Stimulated activated CD4-positive, alpha-beta T cell treated with anti-CD3 and anti-CD28 coated beads, Interleukin-1b, Interleukin-23, amount 100 ng/mL, for 1 hour (primary cell): ENCODE measurements around the gene MRAP.

Experiments
- DNase-seq, 2 donors: peaks; one replicate each; pipeline ENCODE4 v3.0.0-alpha.2; 2020; ENCODE audit warnings: low read depth in 2 of 2

Gene MRAP

DNA sequence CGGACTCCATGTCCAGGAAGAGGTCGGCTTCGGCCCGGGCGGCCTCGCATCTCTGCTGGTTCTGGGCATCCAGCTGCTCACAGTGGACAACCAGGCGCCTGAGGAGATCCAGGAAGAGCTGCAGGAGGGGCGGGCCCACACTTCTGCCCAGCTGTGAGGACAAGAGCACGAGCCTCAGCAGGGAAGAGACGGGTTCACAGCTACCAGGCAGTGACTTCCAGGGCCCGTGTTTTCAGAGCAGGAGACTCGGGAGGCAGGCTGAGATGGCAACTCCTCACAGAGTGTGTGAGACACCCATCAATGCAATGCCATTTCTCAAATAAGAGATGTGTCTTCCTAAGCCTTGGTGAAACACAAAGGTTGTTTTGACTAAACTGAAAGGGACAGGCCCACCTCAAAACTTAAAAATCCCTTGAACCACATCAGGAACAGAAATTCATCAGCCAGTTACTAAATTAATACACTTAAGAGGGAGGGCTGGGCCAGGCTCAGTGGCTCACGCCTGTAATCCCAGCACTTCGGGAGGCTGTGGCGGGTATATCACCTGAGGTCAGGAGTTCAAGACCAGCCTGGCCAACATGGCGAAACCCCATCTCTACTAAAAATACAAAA is 50.8 kb downstream of the MRAP start:
- no peak for DNase-seq

- no peak for DNase-seq
These were observed 51.7 kb downstream of the MRAP start for GRCh38 chr21:32350211-32350980.

DNA sequence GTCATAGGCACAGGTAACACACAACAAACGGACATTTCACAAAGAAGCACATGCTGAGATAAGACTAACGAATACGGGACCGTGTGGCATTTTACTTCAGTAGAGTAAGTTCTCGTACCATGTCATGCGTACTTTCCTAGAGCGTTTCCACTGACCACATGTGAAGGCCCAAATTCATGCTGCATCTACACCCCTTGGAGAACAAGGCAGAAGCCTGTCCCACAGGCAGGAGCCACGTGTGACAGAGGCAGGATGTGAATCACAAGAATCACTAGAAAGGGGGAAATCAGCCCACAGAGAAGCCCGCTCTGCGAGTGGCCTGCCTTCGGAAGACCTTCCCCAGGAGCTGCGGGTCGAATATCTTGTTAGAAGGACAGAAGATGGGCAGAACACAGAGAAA is 52.3 kb downstream of the MRAP start:
- no peak for DNase-seq

DNA sequence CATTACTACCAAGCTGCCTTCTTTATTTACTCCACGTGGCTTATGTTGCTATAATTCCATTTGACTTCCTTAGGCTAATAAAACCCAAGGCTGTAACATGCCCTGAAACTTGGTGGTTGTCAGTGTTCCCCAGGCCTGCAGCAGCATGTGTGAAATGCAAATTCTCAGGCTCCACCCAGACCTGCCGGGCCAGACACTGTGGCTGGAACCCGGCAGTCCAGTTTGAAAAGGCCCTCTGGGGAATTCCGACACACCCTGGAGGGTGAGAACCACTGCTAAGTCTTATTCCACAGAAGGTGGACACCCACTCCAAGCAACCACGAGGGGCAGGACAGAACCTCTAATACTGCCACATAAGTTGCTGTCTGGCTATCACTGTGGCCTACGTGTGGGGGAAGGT is 52.8 kb downstream of the MRAP start:
- DNase-seq: no peak

- no peak for DNase-seq
These were observed 53.9 kb downstream of the MRAP start for GRCh38 chr21:32352526-32352925.

DNA sequence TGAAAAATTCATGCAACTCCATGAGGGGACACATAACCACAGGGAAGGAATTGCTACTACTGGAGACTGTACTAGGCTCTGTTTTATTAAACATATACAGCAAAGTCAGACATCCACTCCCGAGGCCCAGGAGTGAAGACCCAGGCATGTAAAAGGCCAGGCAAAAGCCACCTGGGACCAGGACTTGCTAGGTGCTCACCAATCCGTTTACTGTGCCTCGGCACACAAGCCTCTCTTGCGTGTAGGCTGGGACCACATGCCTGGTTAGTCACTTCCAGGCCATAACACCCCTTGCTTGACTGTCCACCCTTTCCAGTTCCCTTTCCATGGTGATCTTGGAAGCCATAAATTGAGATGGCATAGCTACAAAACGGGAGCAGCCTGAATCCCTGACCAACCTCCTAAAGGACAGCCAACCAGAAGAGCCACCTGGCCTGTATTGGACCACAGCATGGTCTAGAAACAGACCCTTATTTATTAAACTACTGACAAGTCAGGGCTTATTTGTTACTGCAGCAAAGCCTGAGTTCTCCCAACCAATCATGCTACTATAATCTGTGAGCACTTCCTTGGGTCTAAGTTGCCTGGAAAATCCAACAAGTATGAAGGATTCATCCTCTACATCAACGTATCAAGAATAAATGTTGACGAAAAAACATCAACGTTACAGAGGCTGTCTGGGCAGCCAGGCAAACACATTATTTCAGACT is 54.5 kb downstream of the MRAP start:
- DNase-seq: no peak

DNA sequence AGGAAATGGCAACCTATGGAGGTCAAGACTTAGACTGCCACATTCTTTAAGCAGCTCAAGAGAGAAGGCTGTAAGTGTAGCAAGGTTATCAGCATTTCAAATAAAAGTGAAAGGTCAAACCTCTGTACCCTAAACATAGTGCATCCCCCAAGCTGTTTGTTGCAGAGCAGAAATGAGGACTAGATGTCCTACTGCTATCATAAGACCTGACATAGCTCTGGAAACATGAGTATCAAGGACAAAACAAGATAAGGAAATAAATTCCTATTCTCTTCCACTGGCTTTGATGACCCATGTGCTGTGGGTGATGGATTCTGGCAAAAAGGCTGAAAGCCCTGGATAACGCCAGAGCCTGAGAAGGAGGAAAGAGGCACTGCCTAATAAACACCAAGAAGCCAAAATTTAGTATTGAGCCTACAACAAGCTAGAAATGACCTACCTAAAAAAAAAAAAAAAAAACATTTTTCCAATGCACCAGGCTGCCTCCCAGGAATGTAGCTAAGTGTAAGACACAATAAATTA is 58.3 kb downstream of the MRAP start:
- DNase-seq: no peak

- DNase-seq: no peak
These were observed 61.1 kb downstream of the MRAP start for GRCh38 chr21:32359719-32360260.

DNA sequence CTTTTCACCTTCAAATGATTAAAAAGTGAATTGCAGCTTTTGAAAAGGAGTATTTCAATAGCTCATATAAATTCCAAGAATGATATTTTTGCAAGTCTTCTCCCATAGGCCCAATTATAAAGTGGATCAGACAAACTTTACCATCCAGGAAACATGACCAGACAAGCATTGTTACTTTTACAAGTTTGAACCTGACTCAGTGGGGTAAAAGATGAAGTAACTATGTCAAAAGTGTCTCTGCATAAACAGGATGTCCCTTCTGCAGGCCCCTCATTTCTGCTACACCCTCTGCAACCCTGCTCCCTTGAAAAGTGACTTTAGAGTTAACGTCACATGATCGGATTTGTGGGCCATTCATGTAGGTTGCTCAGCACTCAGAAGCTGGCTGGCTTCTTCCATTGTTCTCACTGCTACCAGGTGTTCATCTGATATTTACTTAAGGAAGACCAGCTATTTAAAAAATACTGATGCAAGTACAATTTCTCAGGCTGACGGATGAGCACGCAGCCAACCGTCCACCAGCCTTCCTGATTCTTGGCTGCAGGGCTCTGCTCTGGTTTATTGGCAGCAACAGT is 61.8 kb downstream of the MRAP start:
- no peak for DNase-seq
